HG03060 (cell line): ENCODE results near the gene SDCCAG8.

Experiments used
- ATAC-seq: cut with Tn5 transposase; IDR thresholded peaks from one replicate; pipeline ENCODE4 v1.9.1; 2021; ENCODE audit warnings: low read depth, moderate number of reproducible peaks; ENCODE audit not compliant: unreplicated experiment

The SDCCAG8 gene

DNA sequence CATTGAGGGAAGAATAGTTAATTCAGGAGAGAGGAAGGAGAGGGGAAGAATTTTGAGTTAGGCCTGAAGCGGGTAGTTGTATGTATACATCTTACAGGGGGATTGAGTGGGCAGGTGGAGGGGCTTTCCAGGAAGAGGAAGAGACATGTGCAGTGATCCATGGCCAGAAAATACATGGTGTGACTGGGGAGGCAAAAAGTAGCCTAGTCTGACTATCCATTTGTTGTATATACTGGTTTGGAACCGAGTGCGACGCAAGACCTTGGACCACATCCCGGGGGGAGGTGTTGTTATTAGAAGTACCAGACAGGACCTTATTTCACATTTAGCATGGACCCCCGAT lies 158.3 kb downstream of the SDCCAG8 start:
- ATAC-seq: no peak

DNA sequence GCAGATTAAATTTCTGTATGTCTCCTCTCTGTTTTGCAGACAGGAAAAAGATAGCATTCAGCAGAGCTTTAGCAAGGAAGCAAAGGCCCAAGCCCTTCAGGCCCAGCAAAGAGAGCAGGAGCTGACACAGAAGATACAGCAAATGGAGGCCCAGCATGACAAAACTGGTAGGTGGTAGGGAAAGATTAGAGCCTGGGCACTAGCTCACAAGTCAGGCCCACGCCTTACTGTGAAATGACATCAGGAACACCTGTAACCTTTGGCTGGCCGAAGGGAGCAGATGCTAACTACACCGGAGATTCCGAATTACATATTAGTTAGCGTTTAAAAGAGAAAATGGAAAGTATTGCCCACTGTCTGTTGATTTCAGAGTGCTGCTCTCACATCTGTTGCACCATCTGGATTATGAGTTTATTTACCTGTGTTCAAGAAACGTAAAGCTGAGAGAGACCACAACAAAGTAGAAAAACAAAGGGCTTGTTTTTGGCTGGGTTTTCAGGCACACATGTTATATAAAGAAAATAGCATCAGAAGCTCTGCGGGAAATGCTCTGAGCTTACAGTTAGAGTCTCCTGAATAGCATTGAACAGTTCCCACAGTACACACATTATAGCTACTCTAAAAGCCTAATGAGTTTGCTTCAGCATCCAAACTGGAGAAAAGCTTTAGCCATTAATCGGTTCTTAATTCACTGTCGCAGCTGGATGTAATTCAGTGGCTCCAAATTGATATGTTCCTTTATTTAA lies 160.0 kb downstream of the SDCCAG8 start:
- ATAC-seq: no peak

DNA sequence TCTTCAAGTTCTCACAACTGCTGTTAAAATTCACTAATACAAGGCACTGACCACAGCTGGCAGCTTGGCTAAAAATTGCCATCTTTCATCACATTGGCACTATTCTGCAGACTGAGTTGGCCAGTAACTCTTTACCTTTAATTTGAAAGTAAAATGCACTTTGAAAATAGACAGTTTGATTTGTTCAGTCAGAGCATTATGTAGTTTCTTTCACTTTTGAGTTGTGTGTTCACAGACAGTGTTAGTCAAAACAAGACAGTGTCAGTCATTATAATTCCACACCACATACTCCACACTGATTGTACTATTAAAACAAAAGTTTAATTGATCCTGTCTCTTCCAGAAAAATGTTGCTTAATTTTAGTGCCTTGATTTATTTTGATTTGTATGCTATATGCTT lies 160.7 kb downstream of the SDCCAG8 start:
- no peak for ATAC-seq

DNA sequence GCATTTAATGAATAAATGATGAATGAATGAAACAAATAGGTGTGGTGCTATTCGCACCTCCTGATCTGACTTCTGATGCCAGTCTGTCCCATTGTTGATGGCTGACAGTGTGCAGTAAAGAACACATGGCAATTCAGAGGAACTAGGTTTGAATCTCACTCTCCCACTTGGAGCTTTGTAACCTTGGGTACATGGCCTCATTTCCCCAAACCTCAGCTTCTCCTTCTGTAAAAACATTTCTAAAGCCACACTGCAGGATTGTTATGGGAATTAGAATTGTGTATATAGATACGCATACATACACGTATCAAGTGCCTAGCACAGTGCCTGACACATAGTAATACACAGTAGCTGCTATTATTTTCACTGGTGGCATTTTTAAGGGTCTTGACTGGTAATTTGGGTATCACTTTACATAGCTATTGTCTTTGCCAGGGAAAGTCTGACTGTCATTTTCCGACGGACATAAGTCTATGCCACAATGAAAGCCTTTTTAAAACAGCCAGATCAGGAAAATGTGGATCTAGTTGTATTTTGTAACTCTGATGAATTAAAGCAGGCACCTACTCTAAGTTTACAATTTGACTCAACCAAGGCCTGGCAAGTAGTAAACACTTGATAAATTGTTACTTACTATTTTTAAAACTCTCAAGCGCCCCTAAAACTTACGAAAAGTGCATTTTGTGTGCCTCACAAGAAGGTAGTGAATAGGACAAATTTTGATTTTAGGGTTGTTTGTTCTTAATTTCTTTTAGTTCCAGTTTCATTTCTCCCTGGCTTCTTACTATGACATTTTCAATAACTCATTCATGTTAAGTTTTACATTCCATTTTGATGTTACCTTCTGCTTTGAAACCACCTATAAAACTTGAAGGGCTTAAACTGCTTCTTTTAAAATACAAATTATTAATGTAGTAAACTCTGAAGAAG lies 164.4 kb downstream of the SDCCAG8 start:
- no peak for ATAC-seq

DNA sequence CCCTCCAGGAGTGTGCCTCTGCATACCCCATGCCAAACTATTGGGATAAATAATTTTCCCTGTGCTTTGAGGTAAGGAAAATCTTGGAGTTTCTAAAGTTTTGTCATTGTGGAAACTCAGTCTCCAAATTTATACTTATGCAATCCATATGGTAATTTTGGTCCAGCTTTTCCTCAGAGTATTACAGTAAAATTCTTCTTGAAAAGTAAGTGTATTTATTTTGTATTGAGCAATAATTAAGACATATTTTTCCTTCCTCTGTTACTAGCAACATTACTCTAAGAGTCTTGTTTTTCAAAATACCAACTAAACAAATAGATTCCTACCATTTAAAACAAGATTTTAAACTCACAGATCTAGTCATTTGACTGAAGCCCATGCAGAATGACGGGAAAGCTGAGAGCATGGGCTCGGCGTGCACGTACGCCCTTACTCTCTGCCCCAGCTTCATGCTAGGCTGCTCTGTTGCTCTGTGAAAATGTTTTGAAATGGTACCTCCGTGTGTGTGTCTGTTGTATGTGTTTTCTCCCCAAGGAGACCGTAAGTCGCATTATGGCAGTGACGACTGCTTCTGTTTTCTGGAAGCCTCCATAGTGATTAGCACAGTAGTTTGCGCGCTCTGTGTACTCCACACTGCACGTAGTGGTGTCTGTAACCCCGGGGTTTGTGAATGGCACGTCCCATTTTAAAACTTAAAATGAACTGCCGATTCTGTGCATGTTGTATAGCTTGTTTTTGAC lies 165.3 kb downstream of the SDCCAG8 start:
- no peak for ATAC-seq

DNA sequence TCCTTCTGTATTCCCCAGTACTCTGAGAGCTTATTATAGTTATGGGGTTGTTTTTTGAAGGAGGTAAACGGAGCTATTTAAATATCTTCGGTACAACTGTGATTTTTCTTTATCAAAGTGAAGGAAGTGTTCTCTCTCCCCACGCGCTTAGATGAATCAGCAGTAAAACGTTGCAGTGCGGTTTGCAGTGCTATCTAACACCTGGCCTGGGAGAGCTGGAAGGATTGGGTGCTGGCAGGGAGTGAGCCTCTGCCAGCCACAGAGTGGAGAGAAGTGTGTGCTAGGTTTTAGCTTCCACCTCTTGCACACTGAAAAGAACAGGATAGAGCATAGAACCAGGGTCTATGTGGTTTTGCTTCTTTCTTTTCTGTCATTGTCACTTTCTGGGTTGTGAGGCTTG lies 165.9 kb downstream of the SDCCAG8 start:
- ATAC-seq: peak; percentile 82

DNA sequence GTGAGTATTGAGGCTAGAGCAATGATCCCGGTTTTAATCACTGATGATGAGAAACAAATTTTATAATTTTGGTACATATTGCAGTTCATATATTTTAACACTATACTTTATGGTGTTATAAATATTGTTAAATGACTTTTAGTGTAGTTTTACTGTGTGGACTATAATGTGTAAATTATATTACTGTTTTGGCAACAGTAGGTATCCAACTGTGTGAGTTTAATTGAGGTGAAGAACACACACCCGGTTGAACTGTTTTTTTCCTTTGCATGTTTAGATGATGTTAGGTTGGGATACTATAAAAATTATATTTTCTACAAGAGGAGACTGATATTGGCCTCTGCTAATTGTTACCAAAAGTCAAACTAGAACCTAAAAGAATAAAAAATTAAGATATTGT lies 166.5 kb downstream of the SDCCAG8 start:
- ATAC-seq: no peak

DNA sequence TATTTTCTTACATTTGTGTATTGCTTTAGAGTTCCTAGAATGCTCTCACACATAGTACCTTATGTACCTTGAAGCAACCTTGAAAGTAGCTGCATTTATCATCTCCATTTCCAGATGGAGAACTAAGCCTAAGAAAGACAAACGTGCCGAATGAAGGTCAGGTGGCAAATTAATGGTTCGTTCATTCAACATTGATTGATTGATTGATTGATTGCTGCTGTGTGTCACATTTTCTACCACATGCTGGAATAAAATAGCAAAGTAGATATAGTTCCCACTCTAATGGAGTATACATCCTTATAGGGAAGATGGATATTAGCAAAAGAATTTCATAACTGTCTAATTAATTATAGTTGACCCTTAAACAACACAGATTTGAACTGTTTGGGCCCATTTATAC lies 172.2 kb downstream of the SDCCAG8 start:
- ATAC-seq: no peak

DNA sequence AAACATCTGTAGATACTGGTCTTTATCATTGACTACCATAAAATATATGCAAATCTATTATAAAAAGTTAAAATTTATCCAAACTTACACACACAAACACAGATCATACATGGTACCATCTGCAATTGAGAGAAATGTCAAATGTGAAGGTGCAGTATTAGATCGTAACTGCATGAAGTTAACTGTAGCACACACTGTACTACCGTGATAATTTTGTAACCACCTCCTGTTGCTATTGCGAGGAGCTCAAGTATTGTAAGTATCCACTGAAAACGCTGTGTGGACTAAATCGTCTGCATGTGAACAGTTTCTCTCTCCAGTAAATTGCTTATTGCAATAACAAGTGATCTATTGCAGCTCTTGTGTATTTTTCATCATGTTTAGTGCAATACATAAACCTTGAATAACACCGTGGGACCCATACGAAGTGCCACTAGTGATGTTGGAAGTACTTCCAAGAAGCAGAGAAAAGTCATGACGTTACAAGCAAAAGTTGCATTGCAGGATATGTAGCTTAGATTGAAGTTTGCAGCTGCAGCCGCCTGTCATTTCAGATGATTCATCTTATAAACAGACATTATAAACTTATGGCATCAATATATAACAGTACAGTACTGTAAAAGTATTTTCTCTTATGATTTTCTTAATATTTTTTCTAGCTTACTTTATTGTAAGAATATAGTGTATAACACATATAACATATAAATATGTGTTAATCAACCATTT lies 172.9 kb downstream of the SDCCAG8 start:
- ATAC-seq: no peak

DNA sequence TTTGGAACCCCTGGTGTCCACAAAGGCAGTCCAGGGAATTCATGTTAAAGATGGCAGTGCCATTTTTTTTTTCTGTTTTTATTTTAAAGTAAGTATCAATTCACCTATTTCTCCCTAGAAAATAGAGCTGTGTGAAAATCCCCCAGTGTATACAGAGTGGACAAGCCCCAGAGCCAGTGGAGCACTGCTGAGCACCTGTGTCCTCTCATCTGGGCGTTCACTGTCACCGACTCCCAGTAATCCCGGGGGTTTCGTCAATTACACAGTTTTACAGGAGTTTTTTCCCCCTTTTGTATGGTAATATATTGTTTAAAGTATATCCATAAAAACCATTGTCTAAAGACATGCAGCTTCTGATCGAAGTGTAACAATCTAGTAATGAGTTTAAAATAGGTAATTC lies 175.8 kb downstream of the SDCCAG8 start:
- ATAC-seq: no peak

DNA sequence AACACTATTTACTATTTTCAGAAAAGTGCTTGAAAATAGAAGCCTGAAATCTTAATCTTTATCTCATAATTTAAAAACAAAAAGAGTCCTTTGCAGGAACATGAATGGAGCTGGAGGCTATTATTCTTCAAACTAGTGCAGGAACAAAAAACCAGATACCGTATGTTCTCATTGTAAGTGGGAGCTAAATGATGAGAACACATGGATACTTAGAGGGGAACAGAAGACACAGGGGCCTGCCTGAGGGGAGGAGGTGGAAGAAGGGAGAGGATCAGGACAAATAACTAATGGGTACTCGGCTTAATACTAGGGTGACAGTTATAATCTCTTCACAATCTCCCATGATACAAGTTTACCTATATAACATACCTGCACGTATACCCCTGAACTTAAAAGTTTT lies 176.3 kb downstream of the SDCCAG8 start:
- ATAC-seq: no peak

DNA sequence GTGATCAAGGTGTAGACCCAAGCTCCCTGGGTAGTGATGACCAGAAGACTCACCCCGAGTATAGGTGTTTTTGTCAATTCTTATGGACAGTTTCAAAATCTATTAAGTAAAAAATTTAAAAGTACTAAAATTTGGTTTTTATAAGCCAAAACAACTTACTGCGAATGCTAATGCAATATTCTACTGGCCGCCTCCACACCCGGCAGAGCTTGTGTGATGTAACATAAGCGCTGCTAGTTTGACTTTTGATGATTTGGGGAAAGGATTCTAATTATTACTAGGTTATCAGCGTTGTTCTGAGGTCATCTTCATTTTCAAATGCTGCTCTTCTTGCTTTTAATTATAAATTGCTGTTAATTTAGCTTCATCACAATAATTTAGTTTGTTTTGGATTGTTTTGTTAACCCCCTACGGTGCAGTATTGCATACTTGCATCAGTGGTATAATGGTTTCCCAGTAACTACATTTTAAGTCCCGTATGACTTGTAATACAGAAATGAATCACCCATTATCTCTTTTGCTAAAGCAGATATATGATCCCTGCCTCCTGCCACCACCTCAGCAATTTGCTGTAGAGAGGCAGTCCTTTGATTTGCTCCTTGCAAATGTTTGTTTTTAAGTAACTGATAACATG lies 178.0 kb downstream of the SDCCAG8 start:
- ATAC-seq: no peak

DNA sequence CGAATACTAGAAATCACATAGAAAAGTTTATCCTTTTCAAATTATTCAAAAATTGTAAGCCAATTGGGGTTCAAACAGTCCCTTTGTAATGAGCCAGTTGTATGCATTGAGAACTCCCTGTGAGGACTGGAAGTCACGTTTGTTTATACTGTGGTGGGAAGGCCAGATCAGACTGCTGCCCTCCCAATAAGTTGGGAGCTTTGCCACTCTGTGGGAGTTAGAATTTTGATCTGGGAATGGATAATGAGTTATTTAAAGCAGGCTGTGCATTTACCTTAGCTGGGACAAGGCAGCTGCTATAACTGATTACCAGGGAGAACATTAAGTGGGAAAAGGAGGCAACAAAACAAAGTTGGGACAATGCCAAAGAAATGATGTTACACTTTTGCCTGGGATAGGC lies 178.8 kb downstream of the SDCCAG8 start:
- no peak for ATAC-seq

DNA sequence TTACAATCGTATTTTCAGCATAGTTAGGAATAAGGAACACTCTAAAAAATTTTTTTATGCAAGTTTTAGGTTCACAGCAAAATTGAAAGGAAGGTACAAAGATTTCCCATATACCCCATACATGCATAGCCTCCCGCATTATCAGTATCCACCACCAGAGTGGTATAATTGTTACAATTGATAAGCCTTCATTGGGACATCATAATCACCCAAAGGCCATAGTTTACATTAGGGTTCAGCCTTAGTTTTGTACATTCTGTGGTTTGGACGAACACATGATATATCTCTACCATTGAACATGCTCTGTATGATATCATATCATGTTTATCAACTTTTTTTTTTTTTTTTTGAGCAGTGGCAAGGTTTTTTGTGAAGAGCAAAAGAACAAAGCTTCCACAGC lies 180.0 kb downstream of the SDCCAG8 start:
- ATAC-seq: no peak

DNA sequence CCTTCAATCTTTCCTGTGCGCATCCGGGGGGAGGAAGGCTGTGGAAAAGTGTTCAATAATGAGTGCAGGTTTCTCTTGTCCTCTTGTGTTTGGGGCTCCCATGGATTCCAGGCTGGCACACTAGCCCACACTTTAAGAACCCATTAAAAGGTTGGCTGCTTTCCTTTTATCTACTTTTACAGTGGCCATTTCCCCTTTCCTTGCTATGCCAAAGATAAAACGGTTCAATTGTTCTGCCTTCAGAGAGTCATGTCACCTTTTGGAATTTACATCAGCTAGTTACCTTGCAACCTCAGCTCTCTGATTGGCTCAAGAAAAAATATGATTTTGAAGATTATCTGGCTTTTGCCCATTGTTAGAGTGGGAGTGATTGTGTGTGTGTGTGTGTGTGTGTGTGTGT lies 182.3 kb downstream of the SDCCAG8 start:
- no peak for ATAC-seq

DNA sequence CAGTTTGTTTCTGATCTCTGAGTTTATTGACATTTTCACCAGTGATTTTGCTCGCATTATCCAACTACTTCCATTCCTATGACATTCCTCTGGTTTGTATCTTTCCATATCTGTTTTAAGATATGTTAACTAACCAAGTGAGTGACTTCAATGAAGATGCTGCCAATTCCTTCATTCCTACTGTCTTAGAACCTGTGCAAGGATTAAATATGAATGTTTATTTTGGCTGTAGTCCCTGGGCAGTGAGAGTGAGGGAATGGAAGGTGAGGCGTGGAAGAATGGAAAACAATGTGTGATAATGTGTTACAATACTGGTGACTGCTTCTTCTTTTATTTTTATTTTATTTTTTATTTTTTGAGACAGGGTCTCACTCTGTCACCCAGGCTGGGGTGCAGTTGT lies 183.0 kb downstream of the SDCCAG8 start:
- no peak for ATAC-seq

DNA sequence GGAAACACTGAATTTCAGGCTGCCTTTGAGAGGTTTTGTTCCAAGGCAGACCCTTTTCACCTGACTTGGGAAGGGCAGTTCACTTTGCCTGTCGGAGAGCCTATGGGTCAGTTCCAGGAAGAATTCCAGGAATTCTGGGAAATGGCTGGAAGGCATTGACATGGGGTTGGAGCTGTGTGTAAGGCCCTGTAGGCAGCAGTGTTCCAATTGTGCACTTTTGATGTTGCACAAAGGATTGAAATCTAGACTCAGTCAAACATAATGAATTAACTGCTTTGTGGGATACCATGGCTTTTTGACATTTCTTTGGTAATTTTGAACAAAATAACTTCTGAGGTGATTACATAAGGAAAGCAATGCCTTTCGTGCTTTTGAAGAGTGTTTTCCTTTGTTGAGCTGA lies 184.6 kb downstream of the SDCCAG8 start:
- ATAC-seq: no peak

DNA sequence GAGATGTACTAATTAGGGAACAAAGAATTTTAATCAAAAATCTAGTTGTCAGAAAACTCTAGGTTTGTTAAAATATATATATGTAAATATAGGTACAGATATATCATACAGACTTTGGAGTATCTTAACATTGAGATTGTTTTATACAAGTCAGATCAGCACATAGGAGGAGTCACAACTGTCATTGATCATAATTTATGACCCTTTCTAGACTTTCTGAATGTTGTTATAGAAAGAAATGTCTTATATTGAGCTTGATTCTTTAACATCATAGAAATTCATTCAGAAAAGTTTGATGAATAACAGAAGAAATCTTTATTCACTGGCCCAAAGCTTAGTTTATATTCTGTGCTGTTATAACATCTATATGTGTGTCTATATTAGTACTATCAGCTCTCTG lies 185.8 kb downstream of the SDCCAG8 start:
- no peak for ATAC-seq

DNA sequence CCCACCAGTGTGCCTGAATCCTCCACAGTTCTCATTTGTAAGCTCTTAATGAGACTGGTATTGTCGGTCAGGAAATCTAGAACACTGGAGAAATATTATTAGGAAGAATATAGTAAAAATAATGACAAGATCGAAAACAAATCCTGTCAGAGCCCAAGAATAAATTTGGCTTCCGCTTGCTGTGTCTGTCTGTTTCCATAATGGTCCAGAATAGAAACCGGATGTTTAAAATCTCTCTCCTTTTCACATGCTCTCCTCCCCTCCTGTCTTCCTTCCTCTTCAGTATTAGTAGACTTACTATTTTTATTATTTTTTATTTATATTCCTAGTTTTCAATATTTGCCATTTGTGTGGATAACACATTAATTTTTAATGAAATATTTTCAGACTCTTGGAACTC lies 187.7 kb downstream of the SDCCAG8 start:
- ATAC-seq: no peak

DNA sequence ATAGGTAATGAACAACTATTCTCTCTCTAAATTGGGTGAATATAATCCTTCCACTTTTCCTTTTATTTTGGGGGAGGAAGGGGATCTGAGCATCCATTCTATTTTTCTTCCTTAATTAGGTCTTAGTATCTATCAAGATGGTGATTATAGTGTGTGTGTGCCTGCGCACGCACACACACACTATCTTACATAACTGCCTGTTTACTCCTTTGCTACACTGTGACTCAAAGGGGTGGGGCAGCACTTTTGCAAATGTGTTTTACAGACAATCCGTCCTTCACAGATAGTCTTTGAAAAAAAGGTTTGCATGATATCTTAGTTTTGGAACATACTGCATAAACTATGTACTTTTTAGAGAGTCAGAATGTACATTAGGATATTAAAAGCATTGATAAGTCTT lies 191.5 kb downstream of the SDCCAG8 start:
- ATAC-seq: no peak
